Fibroblast of the aortic adventitia (primary cell): ENCODE results near the gene NANOS3. TPM values are rescaled to one million over a fixed set of nuclear protein-coding genes. Genes with fewer than 3 reads are reported as not detected.

ENCODE experiments used
- DNase-seq: peaks from one replicate; pipeline ENCODE4 v3.0.0-alpha.2; 2010; ENCODE audit warnings: low read depth
- H3K4me3 ChIP-seq: 2 replicates; pipeline ENCODE4 v1.5.1; 2011; ENCODE audit warnings: low read depth, mild to moderate bottlenecking, control low read depth, low read length, moderate library complexity
- CTCF ChIP-seq: IDR thresholded peaks from 2 replicates; pipeline ENCODE4 v1.5.1; 2011; ENCODE audit warnings: mild to moderate bottlenecking, low read length, control low read depth, inconsistent platforms; ENCODE audit not compliant: insufficient read depth
- total RNA-seq: library from RNA; depleted of rRNA; stranded (reverse); fragments of >200 nt; gene quantifications from 2 replicates; pipeline ENCODE4 v1.2.3, GENCODE V29; 2012; ENCODE audit warnings: low replicate concordance

NANOS3 gene
- total RNA-seq, 1 donor = 0.27 TPM

- no peak overlapping the region for H3K4me3 ChIP-seq
- no peak for DNase-seq
- no peak for TF ChIP-seq CTCF
These were observed 32.8 kb upstream of the NANOS3 start for GRCh38 chr19:13844130-13844631.

- peak; percentile 93 for DNase-seq
- TF ChIP-seq CTCF = no peak
- H3K4me3 ChIP-seq = peak overlapping the region; percentile 65
These were observed 30.2 kb upstream of the NANOS3 start for GRCh38 chr19:13846557-13847406.

- TF ChIP-seq CTCF = peak; percentile 12
- peak; percentile 90 for DNase-seq
- peak overlapping the region; percentile 65 for H3K4me3 ChIP-seq
These were observed 29.3 kb upstream of the NANOS3 start for GRCh38 chr19:13847407-13848339.

- DNase-seq = no peak
- no peak for TF ChIP-seq CTCF
These were observed 28.6 kb upstream of the NANOS3 start for GRCh38 chr19:13848340-13848677.

GRCh38 chr19:13848798-13849676 lies 27.9 kb upstream of the NANOS3 start:
- DNase-seq = no peak
- no peak overlapping the region for H3K4me3 ChIP-seq
- no peak for TF ChIP-seq CTCF

More at GRCh38 chr19:13848340-13848677, 28.6 kb upstream of the NANOS3 start:
- H3K4me3 ChIP-seq = no peak overlapping the region
